HG03064 (cell line): Measurements from ENCODE around the gene EPB41L2.
A peak's percentile ranks its signal among the peaks of the same experiment; 100 is the strongest.

Source experiments
- ATAC-seq: cut with Tn5 transposase; IDR thresholded peaks from one replicate; pipeline ENCODE4 v1.9.1; 2021; ENCODE audit warnings: low read depth; ENCODE audit not compliant: unreplicated experiment

Gene EPB41L2

GRCh38 chr6:130848945-130849344 lies 214.1 kb downstream of the EPB41L2 start:
- ATAC-seq: peak; percentile 77

GRCh38 chr6:130847001-130847910 lies 215.8 kb downstream of the EPB41L2 start:
- no peak for ATAC-seq

- ATAC-seq: no peak
Observed at GRCh38 chr6:130846501-130846900, 216.5 kb downstream of the EPB41L2 start.

GRCh38 chr6:130843575-130844320 lies 219.3 kb downstream of the EPB41L2 start:
- ATAC-seq: peak; percentile 64

GRCh38 chr6:130841128-130841728 lies 221.8 kb downstream of the EPB41L2 start:
- no peak for ATAC-seq

GRCh38 chr6:130840050-130840449 lies 223.0 kb downstream of the EPB41L2 start:
- ATAC-seq: no peak

GRCh38 chr6:130839379-130839778 lies 223.7 kb downstream of the EPB41L2 start:
- ATAC-seq: no peak

- no peak for ATAC-seq
Observed at GRCh38 chr6:130838951-130839350, 224.1 kb downstream of the EPB41L2 start.

- ATAC-seq: no peak
Observed at GRCh38 chr6:130838250-130838860, 224.7 kb downstream of the EPB41L2 start.

GRCh38 chr6:130837067-130837466 lies 226.0 kb downstream of the EPB41L2 start:
- no peak for ATAC-seq

- ATAC-seq: no peak
Observed at GRCh38 chr6:130836055-130836640, 226.9 kb downstream of the EPB41L2 start.

- no peak for ATAC-seq
Observed at GRCh38 chr6:130834482-130835251, 228.4 kb downstream of the EPB41L2 start.

GRCh38 chr6:130833569-130833968 lies 229.5 kb downstream of the EPB41L2 start:
- ATAC-seq: no peak

GRCh38 chr6:130831607-130832006 lies 231.4 kb downstream of the EPB41L2 start:
- no peak for ATAC-seq

GRCh38 chr6:130829333-130829910 lies 233.6 kb downstream of the EPB41L2 start:
- no peak for ATAC-seq

GRCh38 chr6:130827247-130828149 lies 235.5 kb downstream of the EPB41L2 start, which contains the start of gene SMLR1:
TSS of gene SMLR1 (plus strand) at chr6:130827406. CDS start at chr6:130827414, 8 bp downstream.
- no peak for ATAC-seq

GRCh38 chr6:130826442-130827246 lies 236.4 kb downstream of the EPB41L2 start:
- no peak for ATAC-seq
